Lung (tissue), 12 donors: Measurements from ENCODE around the gene AGPAT1. TPM values are rescaled to one million over a fixed set of nuclear protein-coding genes. Genes with fewer than 3 reads are reported as not detected.

ENCODE experiments used
- ATAC-seq: fragments of 200-7000 bp; cut with Tn5 transposase; one replicate; pipeline ENCODE4 v1.9.1; 2020; ENCODE audit warnings: moderate number of reproducible peaks; ENCODE audit not compliant: insufficient read depth, low FRiP score
- DNase-seq, 3 donors: peaks; one replicate each; pipeline ENCODE4 v3.0.0-alpha.2; 2013 to 2017
- H3K27ac ChIP-seq, 2 donors: one replicate each; pipeline ENCODE4 v1.5.1; 2013; ENCODE audit warnings: mild to moderate bottlenecking in 2 of 2, moderate library complexity in 2 of 2, control low read depth in 1 of 2, inconsistent platforms in 1 of 2, low read depth in 1 of 2, low read length in 1 of 2
- H3K27me3 ChIP-seq, 3 donors: one replicate each; pipeline ENCODE4 v1.5.1; 2013; ENCODE audit warnings: low read length in 2 of 3; ENCODE audit not compliant: control insufficient read depth in 3 of 3, insufficient read depth in 3 of 3
- H3K36me3 ChIP-seq, 4 donors: one replicate each; pipeline ENCODE4 v1.5.1; 2013; ENCODE audit warnings: low read length in 4 of 4, mild to moderate bottlenecking in 1 of 4, moderate library complexity in 1 of 4; ENCODE audit not compliant: control insufficient read depth in 4 of 4, insufficient read depth in 4 of 4
- H3K4me1 ChIP-seq, 5 donors: one replicate each; pipeline ENCODE4 v1.5.1; 2013; ENCODE audit warnings: low read length in 5 of 5, mild to moderate bottlenecking in 2 of 5, moderate library complexity in 1 of 5; ENCODE audit not compliant: control insufficient read depth in 5 of 5, insufficient read depth in 5 of 5
- H3K4me3 ChIP-seq: one replicate; pipeline ENCODE4 v1.5.1; 2013; ENCODE audit warnings: mild to moderate bottlenecking, control low read depth, moderate library complexity
- H3K9ac ChIP-seq, 2 donors: one replicate each; pipeline ENCODE4 v1.5.1; 2013; ENCODE audit warnings: low read length in 2 of 2, control low read depth in 1 of 2; ENCODE audit not compliant: insufficient read depth in 1 of 2
- H3K9me3 ChIP-seq, 4 donors: one replicate each; pipeline ENCODE4 v1.5.1; 2013; ENCODE audit warnings: low read length in 3 of 4, mild to moderate bottlenecking in 1 of 4, moderate library complexity in 1 of 4; ENCODE audit not compliant: control insufficient read depth in 4 of 4, insufficient read depth in 3 of 4
- CTCF ChIP-seq: IDR thresholded peaks from 2 replicates; pipeline ENCODE4 v1.5.1; 2012; ENCODE audit warnings: mild to moderate bottlenecking; ENCODE audit errors: control extremely low read depth, extremely low read depth
- whole genome bisulfite sequencing, 2 donors: extraction: QIAGEN DNeasy Blood & Tissue Kit; methylation state at CpG; one replicate each; pipeline ENCODE4 v1.1.7; 2013; 5-methylcytosine and 5-hydroxymethylcytosine counted together
- polyA plus RNA-seq, 2 donors: library from polyadenylated mRNA; stranded (reverse); fragments of 200-250 nt; gene quantifications; one replicate each; pipeline ENCODE4 v1.2.1, GENCODE V29; 2013
- total RNA-seq, 2 donors: library from RNA; depleted of rRNA in 1 of 2; stranded (reverse); fragments of >200 nt in 1 of 2; gene quantifications; one replicate each; pipeline ENCODE4 v1.2.1, GENCODE V29; 2014 to 2021
- donor health status: control.
- donor health status: control.
- donor health status: Bipolar disorder and iron deficiency.
- donor health status: healthy.
- donor health status: DM: yes; HTN: yes; CAD: no.

The AGPAT1 gene
- total and polyA plus RNA-seq, 4 donors, result 24.7 to 52.6 (median 40.5) TPM

DNA sequence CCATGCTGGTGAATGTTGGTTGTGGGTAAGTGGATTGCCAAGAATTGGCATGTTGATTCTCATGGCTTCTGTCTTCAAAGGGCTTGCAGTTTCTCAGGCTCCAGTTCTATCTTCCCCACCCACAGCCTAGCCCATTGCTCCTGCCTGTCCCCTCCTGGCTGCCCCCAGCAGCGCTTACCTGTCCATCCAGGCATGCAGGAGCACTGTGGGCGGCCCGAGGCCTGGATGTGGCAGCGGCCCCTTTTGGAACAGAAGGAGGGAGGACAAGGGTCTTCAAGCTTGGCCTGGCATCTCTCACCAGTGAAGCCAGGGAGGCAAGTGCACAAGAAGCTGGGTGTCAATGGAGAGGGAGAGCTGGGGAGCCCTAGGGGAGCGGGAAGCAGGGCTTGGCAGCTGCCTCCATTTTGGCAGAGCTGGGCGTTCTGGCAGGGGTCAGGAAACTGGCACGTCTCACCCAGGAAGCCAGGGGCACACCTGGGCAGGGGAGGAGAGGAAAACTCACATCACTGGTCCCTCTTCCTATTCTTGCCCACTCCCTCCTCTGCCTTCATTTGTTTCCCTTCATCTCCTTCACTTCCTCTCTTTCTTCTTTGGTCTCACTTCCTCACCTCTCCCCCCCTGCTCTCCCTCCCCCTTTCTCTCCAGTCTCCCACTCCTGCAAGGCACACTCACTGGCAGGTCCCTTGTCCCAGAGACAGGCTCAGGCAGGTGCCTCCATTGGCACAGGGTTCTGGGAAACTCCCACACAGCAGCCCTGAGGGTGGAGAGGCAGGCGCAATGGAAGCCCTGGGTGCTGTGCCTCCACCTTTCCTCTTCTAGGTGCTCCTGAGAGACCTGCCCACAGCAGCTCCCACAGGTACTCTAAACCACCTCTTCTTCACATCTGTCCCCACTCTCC is 46.7 kb upstream of the AGPAT1 start:
- 70 to 90% methylated on average over 7 to 8 of the region's 8 CpGs for WGBS, 2 donors
- ATAC-seq (no peak), DNase-seq (no peak)
- TF ChIP-seq CTCF, result no peak
- no peak overlapping the region for H3K9ac ChIP-seq
- H3K4me1 ChIP-seq, result peaks cover 0 to 7% (median 0%) of the 10 kb centered on the region in 5 donors
- peak overlapping the region; percentile 19 for H3K4me3 ChIP-seq
- H3K27me3 ChIP-seq, result no peaks in the 10 kb centered on the region
- H3K9me3 ChIP-seq, result no peaks in the 10 kb centered on the region
- peaks cover 0 to 6% (median 0%) of the 10 kb centered on the region in 4 donors for H3K36me3 ChIP-seq
- H3K27ac ChIP-seq, result peak overlapping the region; percentile 4 to 18

GRCh38 chr6:32220021-32220420 is 44.1 kb upstream of the AGPAT1 start:
- H3K4me1 ChIP-seq, result peaks cover 0 to 7% (median 0%) of the 10 kb centered on the region in 5 donors
- no peak overlapping the region for H3K9ac ChIP-seq
- WGBS, 2 donors, result 76 to 93% methylated on average over 4 of the region's 4 CpGs
- TF ChIP-seq CTCF, result no peak
- no peaks in the 10 kb centered on the region for H3K9me3 ChIP-seq
- DNase-seq, result no peak
- no peak for ATAC-seq
- H3K27me3 ChIP-seq, result no peaks in the 10 kb centered on the region
- H3K36me3 ChIP-seq, result peaks cover 0 to 6% (median 0%) of the 10 kb centered on the region in 4 donors
- no peak overlapping the region for H3K4me3 ChIP-seq
- H3K27ac ChIP-seq, result no peak overlapping the region

DNA sequence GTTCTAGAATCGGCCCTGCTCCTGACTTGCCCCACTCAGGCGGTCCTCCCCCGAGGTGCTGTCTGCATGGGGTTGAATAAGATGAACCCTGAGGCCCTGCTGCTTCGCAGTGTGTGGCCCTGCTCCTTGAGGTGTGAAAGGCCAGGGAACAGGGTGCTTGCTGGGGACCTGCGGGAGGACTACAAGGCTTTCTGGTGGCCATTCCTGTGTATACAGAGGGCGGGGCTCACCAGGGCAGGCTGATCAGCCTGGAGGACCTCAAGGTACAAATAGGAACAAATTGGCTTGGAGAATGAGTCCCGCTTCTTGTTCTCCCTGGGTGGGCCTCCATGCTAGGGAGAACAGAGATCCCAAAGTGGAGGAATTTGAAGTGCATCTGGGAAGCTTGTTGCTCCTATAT is 42.3 kb upstream of the AGPAT1 start:
- peaks cover 0 to 6% (median 0%) of the 10 kb centered on the region in 4 donors for H3K36me3 ChIP-seq
- H3K27ac ChIP-seq, result no peak overlapping the region
- H3K9ac ChIP-seq, result no peak overlapping the region
- DNase-seq (no peak), ATAC-seq (no peak)
- TF ChIP-seq CTCF, result no peak
- 82 to 86% methylated on average over 7 of the region's 7 CpGs for WGBS, 2 donors
- H3K4me1 ChIP-seq, result peaks cover 0 to 7% (median 0%) of the 10 kb centered on the region in 5 donors
- H3K27me3 ChIP-seq, result no peaks in the 10 kb centered on the region
- no peaks in the 10 kb centered on the region for H3K9me3 ChIP-seq
- H3K4me3 ChIP-seq, result no peak overlapping the region
